Measurements from ENCODE around the gene TIGD7.

The TIGD7 gene

GRCh38 chr16:3311496-3311895 lies 6.3 kb upstream of the TIGD7 start:
- Histone ChIP-seq H3K4me3 (ENCODE audit: low read length) (no peak overlapping the region), H3K27me3 (ENCODE audit: control insufficient read depth, insufficient read depth, low read length) (no peaks in the 10 kb centered on the region), H3K4me1 (ENCODE audit: control insufficient read depth, insufficient read depth, low read length) (no peaks in the 10 kb centered on the region), H3K36me3 (ENCODE audit: control insufficient read depth, insufficient read depth, low read length) (peaks cover 31% of the 10 kb centered on the region), H3K9me3 (ENCODE audit: control insufficient read depth, insufficient read depth, low read length) (peaks cover 10% of the 10 kb centered on the region), H3K27ac (ENCODE audit: low read length) (no peak overlapping the region)
- DNase-seq (ENCODE audit: low read depth, low spot score), result no peak
- WGBS (ENCODE audit: insufficient coverage, insufficient read length), result no CpG with 5 or more reads among the region's 4 CpGs

GRCh38 chr16:3306078-3306477 lies 848 bp upstream of the TIGD7 start:
- WGBS (ENCODE audit: insufficient coverage, insufficient read length), result no CpG with 5 or more reads among the region's 11 CpGs
- Histone ChIP-seq H3K36me3 (ENCODE audit: control insufficient read depth, insufficient read depth, low read length) (peaks cover 11% of the 10 kb centered on the region; the same call in 1 of the 2 replicates), H3K27me3 (ENCODE audit: control insufficient read depth, insufficient read depth, low read length) (no peaks in the 10 kb centered on the region), H3K4me3 (ENCODE audit: low read length) (peak overlapping the region; percentile 57), H3K9me3 (ENCODE audit: control insufficient read depth, insufficient read depth, low read length) (peaks cover 5% of the 10 kb centered on the region; the same call in 1 of the 2 replicates), H3K4me1 (ENCODE audit: control insufficient read depth, insufficient read depth, low read length) (no peaks in the 10 kb centered on the region), H3K27ac (ENCODE audit: low read length) (no peak overlapping the region)
- DNase-seq (ENCODE audit: low read depth, low spot score), result no peak

- Histone ChIP-seq H3K9me3 (ENCODE audit: control insufficient read depth, insufficient read depth, low read length) (peaks cover 4% of the 10 kb centered on the region; the same call in 1 of the 2 replicates), H3K4me1 (ENCODE audit: control insufficient read depth, insufficient read depth, low read length) (no peaks in the 10 kb centered on the region), H3K4me3 (ENCODE audit: low read length) (no peak overlapping the region; the same call in 1 of the 2 replicates), H3K36me3 (ENCODE audit: control insufficient read depth, insufficient read depth, low read length) (peaks cover 11% of the 10 kb centered on the region; the same call in 1 of the 2 replicates), H3K27ac (ENCODE audit: low read length) (no peak overlapping the region), H3K27me3 (ENCODE audit: control insufficient read depth, insufficient read depth, low read length) (no peaks in the 10 kb centered on the region)
- no peak for DNase-seq (ENCODE audit: low read depth, low spot score)
- no CpG with 5 or more reads among the region's 4 CpGs for WGBS (ENCODE audit: insufficient coverage, insufficient read length)
Observed at GRCh38 chr16:3304370-3304769, 860 bp downstream of the TIGD7 start.

GRCh38 chr16:3295783-3296182 lies 9.4 kb downstream of the TIGD7 start:
- peaks cover 3% of the 10 kb centered on the region; the same call in 1 of the 2 replicates for H3K9me3 ChIP-seq (ENCODE audit: control insufficient read depth, insufficient read depth, low read length)
- no peak overlapping the region for H3K4me3 ChIP-seq (ENCODE audit: low read length)
- no peak overlapping the region for H3K27ac ChIP-seq (ENCODE audit: low read length)
- no CpG with 5 or more reads among the region's 13 CpGs for WGBS (ENCODE audit: insufficient coverage, insufficient read length)
- H3K4me1 ChIP-seq (ENCODE audit: control insufficient read depth, insufficient read depth, low read length), result no peaks in the 10 kb centered on the region
- H3K27me3 ChIP-seq (ENCODE audit: control insufficient read depth, insufficient read depth, low read length), result no peaks in the 10 kb centered on the region
- DNase-seq (ENCODE audit: low read depth, low spot score), result no peak
- H3K36me3 ChIP-seq (ENCODE audit: control insufficient read depth, insufficient read depth, low read length), result peaks cover 7% of the 10 kb centered on the region

GRCh38 chr16:3295209-3295608 lies 10.0 kb downstream of the TIGD7 start:
- Histone ChIP-seq H3K4me1 (ENCODE audit: control insufficient read depth, insufficient read depth, low read length) (no peaks in the 10 kb centered on the region), H3K27me3 (ENCODE audit: control insufficient read depth, insufficient read depth, low read length) (no peaks in the 10 kb centered on the region), H3K36me3 (ENCODE audit: control insufficient read depth, insufficient read depth, low read length) (peaks cover 12% of the 10 kb centered on the region), H3K4me3 (ENCODE audit: low read length) (no peak overlapping the region), H3K27ac (ENCODE audit: low read length) (no peak overlapping the region), H3K9me3 (ENCODE audit: control insufficient read depth, insufficient read depth, low read length) (peaks cover 6% of the 10 kb centered on the region)
- DNase-seq (ENCODE audit: low read depth, low spot score), result no peak
- WGBS (ENCODE audit: insufficient coverage, insufficient read length), result no CpG with 5 or more reads among the region's 45 CpGs

GRCh38 chr16:3292604-3293003 lies 12.6 kb downstream of the TIGD7 start:
- no CpG with 5 or more reads among the region's 3 CpGs for WGBS (ENCODE audit: insufficient coverage, insufficient read length)
- peaks cover 16% of the 10 kb centered on the region for H3K9me3 ChIP-seq (ENCODE audit: control insufficient read depth, insufficient read depth, low read length)
- no peak for DNase-seq (ENCODE audit: low read depth, low spot score)

GRCh38 chr16:3289998-3290673 lies 15.1 kb downstream of the TIGD7 start:
- no CpG with 5 or more reads among the region's 16 CpGs for WGBS (ENCODE audit: insufficient coverage, insufficient read length)
- H3K9me3 ChIP-seq (ENCODE audit: control insufficient read depth, insufficient read depth, low read length), result peaks cover 17% of the 10 kb centered on the region
- no peak overlapping the region for H3K27ac ChIP-seq (ENCODE audit: low read length)
- DNase-seq (ENCODE audit: low read depth, low spot score), result no peak
- no peaks in the 10 kb centered on the region for H3K4me1 ChIP-seq (ENCODE audit: control insufficient read depth, insufficient read depth, low read length)
- H3K36me3 ChIP-seq (ENCODE audit: control insufficient read depth, insufficient read depth, low read length), result peaks cover 35% of the 10 kb centered on the region
- no peaks in the 10 kb centered on the region for H3K27me3 ChIP-seq (ENCODE audit: control insufficient read depth, insufficient read depth, low read length)
- H3K4me3 ChIP-seq (ENCODE audit: low read length), result no peak overlapping the region

More at GRCh38 chr16:3292604-3293003, 12.6 kb downstream of the TIGD7 start:
- Histone ChIP-seq H3K4me1 (ENCODE audit: control insufficient read depth, insufficient read depth, low read length) (no peaks in the 10 kb centered on the region), H3K4me3 (ENCODE audit: low read length) (no peak overlapping the region), H3K27me3 (ENCODE audit: control insufficient read depth, insufficient read depth, low read length) (no peaks in the 10 kb centered on the region), H3K27ac (ENCODE audit: low read length) (no peak overlapping the region), H3K36me3 (ENCODE audit: control insufficient read depth, insufficient read depth, low read length) (peaks cover 28% of the 10 kb centered on the region)

- H3K9me3 ChIP-seq (ENCODE audit: control insufficient read depth, insufficient read depth, low read length), result peaks cover 10% of the 10 kb centered on the region
- no peak for DNase-seq (ENCODE audit: low read depth, low spot score)
- no peak overlapping the region for H3K4me3 ChIP-seq (ENCODE audit: low read length)
- no CpG with 5 or more reads among the region's 6 CpGs for WGBS (ENCODE audit: insufficient coverage, insufficient read length)
- H3K36me3 ChIP-seq (ENCODE audit: control insufficient read depth, insufficient read depth, low read length), result peaks cover 22% of the 10 kb centered on the region
- no peak overlapping the region for H3K27ac ChIP-seq (ENCODE audit: low read length)
- no peaks in the 10 kb centered on the region for H3K27me3 ChIP-seq (ENCODE audit: control insufficient read depth, insufficient read depth, low read length)
- no peaks in the 10 kb centered on the region for H3K4me1 ChIP-seq (ENCODE audit: control insufficient read depth, insufficient read depth, low read length)
Observed at GRCh38 chr16:3285131-3285530, 20.1 kb downstream of the TIGD7 start.

- H3K27ac ChIP-seq (ENCODE audit: low read length), result no peak overlapping the region
- peaks cover 1% of the 10 kb centered on the region; the same call in 1 of the 2 replicates for H3K9me3 ChIP-seq (ENCODE audit: control insufficient read depth, insufficient read depth, low read length)
- H3K4me1 ChIP-seq (ENCODE audit: control insufficient read depth, insufficient read depth, low read length), result no peaks in the 10 kb centered on the region
- DNase-seq (ENCODE audit: low read depth, low spot score), result no peak
- no CpG with 5 or more reads among the region's 56 CpGs for WGBS (ENCODE audit: insufficient coverage, insufficient read length)
- no peaks in the 10 kb centered on the region for H3K27me3 ChIP-seq (ENCODE audit: control insufficient read depth, insufficient read depth, low read length)
- H3K36me3 ChIP-seq (ENCODE audit: control insufficient read depth, insufficient read depth, low read length), result peaks cover 13% of the 10 kb centered on the region; the same call in 1 of the 2 replicates
- H3K4me3 ChIP-seq (ENCODE audit: low read length), result peak overlapping the region; percentile 92
Observed at GRCh38 chr16:3283543-3284447, 21.4 kb downstream of the TIGD7 start.

GRCh38 chr16:3282730-3283542 lies 22.3 kb downstream of the TIGD7 start, which contains the start of gene ZNF263:
Gene ZNF263, plus strand, starts transcription at chr16:3283491. Its CDS starts 328 bp downstream, at chr16:3283819.
- no CpG with 5 or more reads among the region's 72 CpGs for WGBS (ENCODE audit: insufficient coverage, insufficient read length)
- Histone ChIP-seq H3K4me3 (ENCODE audit: low read length) (peak within 1 kb of the TSS; percentile 92), H3K9me3 (ENCODE audit: control insufficient read depth, insufficient read depth, low read length) (peaks cover 1% of the 10 kb centered on the region; the same call in 1 of the 2 replicates), H3K27ac (ENCODE audit: low read length) (no peak within 1 kb of the TSS), H3K4me1 (ENCODE audit: control insufficient read depth, insufficient read depth, low read length) (no peaks in the 10 kb centered on the region), H3K36me3 (ENCODE audit: control insufficient read depth, insufficient read depth, low read length) (peaks cover 7% of the 10 kb centered on the region; the same call in 1 of the 2 replicates), H3K27me3 (ENCODE audit: control insufficient read depth, insufficient read depth, low read length) (no peaks in the 10 kb centered on the region)
- no peak for DNase-seq (ENCODE audit: low read depth, low spot score)

Data from iPS DF 6.9 (cell line).